Ovary (tissue), 9 donors: ENCODE measurements around the gene COL15A1. TPM values are rescaled to one million over a fixed set of nuclear protein-coding genes. Genes with fewer than 3 reads are reported as not detected.

Experiments
- DNase-seq, 5 donors: peaks; one replicate each; pipeline ENCODE4 v3.0.0-alpha.2; 2019 to 2020
- H3K27ac ChIP-seq, 2 donors: fragments of 200-600 bp; one replicate each; pipeline versions ENCODE4 v1.5.1 to v1.8.0; 2019 to 2022
- H3K27me3 ChIP-seq: fragments of 200-600 bp; one replicate; pipeline ENCODE4 v1.8.0; 2022
- H3K36me3 ChIP-seq: fragments of 200-600 bp; sonication (generic); one replicate; pipeline ENCODE4 v1.5.1; 2019
- H3K4me1 ChIP-seq: one replicate; pipeline ENCODE4 v1.8.1; 2013; ENCODE audit warnings: mild to moderate bottlenecking, moderate library complexity; ENCODE audit not compliant: insufficient read depth
- H3K4me3 ChIP-seq: fragments of 200-600 bp; sonication (generic); one replicate; pipeline ENCODE4 v1.5.1; 2017
- H3K9me3 ChIP-seq, 2 donors: fragments of 200-600 bp in 1 of 2; sonication (generic) in 1 of 2; one replicate each; pipeline versions ENCODE4 v1.5.1 to v1.8.1; 2013 to 2019; ENCODE audit warnings: mild to moderate bottlenecking in 1 of 2, moderate library complexity in 1 of 2
- EP300 ChIP-seq: sonication (generic); formaldehyde crosslinking; IDR thresholded peaks from one replicate; pipeline ENCODE4 v1.6.1; 2017; ENCODE audit warnings: antibody characterized with exemption
- POLR2A ChIP-seq: fragments of 450-650 bp; IDR thresholded peaks from one replicate; pipeline ENCODE4 v1.6.1; 2017; ENCODE audit warnings: antibody characterized with exemption, mild to moderate bottlenecking, moderate library complexity
- WGBS, 3 donors: extraction: QIAGEN DNeasy Blood & Tissue Kit in 1 of 3; methylation state at CpG; one replicate each; pipeline versions ENCODE4 v1.1.5 to v1.1.7; 2013 to 2017; 5-methylcytosine and 5-hydroxymethylcytosine counted together
- intact Hi-C, 4 donors: fragments of 100-400 bp; cut with DNase I; formaldehyde crosslinking; loops; one replicate each; pipeline versions ENCODE4 v1.11.0 to v1.15.1; 2022 to 2023
- polyA plus RNA-seq, 2 donors: library from polyadenylated mRNA; stranded (reverse); fragments of 200-250 nt in 1 of 2; fragments of 350-450 nt in 1 of 2; fragmentation: Illumina TruSeq in 1 of 2; extraction: RNeasy Lipid Tissue Mini Kit (QIAGEN cat#74804) in 1 of 2; gene quantifications; one replicate each; pipeline ENCODE4 v1.2.3, GENCODE V29; 2013 to 2014
- total RNA-seq, 7 donors: library from RNA; depleted of rRNA in 2 of 7; stranded (reverse); fragments of >200 nt in 2 of 7; fragmentation: NEBNext Ultra II Directional in 3 of 7; extraction: Animal tissue kit (Norgen Biotek cat#: 25700) in 3 of 7; gene quantifications; one replicate each; pipeline versions ENCODE4 v1.1.0 to v1.2.4, GENCODE V29; 2016 to 2023
- TF ChIP-seq, protein P1 (sequence below), 3 donors: fragments of 450-650 bp in 2 of 3; fragments of 200-600 bp in 1 of 3; IDR thresholded peaks; one replicate each; pipeline versions ENCODE4 v1.5.1 to v1.8.0; 2016 to 2022; ENCODE audit warnings: antibody characterized with exemption in 3 of 3, mild to moderate bottlenecking in 1 of 3
- donor health status: DM: no; HTN: no; CAD: no; lungs with moderate emphysema.
- donor health status: DM: no; HTN: no; CAD: no.
- donor health status: Bipolar disorder and iron deficiency.
- donor health status: DM: yes; HTN: yes; CAD: no.
- donor health status: DM: no; HTN: no; CAD: no.
- donor health status: DM: yes; HTN: yes; CAD: no.

The COL15A1 gene
- total and polyA plus RNA-seq, 9 donors = 12.8 to 195 (median 48.6) TPM

DNA sequence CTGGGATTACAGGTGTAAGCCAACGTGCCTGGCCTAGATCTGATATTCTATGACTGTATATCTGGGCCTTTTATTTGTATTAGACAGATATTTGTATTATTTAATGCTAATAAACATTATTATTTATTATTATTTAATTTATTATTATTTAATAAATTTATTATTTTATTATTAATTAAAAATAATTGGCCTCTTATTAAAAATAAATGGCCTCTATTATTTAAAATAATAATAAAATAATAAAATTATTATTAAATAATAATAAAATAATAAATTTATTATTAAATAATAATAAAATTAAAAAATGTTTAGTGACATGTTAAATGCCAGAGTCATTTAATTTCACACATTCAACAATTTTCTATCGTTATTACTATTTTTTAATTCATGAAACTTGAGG is 9.8 kb upstream of the COL15A1 start:
- Histone ChIP-seq H3K36me3 (no peaks in the 10 kb centered on the region), H3K27me3 (no peaks in the 10 kb centered on the region), H3K9me3 (no peaks in the 10 kb centered on the region), H3K4me3 (no peak overlapping the region), H3K4me1 (peaks cover 4% of the 10 kb centered on the region), H3K27ac (no peak overlapping the region)
- intact Hi-C loops = loop anchor here in 1 of 4 donors (10.0 kb wide), 1 partner anchor 69 kb away; no protein-coding TSS in a partner anchor
- 64 to 94% (median 92%) methylated on average over 2 of the region's 2 CpGs for WGBS, 3 donors
- TF ChIP-seq EP300 = no peak
- TF ChIP-seq, protein P1, sequence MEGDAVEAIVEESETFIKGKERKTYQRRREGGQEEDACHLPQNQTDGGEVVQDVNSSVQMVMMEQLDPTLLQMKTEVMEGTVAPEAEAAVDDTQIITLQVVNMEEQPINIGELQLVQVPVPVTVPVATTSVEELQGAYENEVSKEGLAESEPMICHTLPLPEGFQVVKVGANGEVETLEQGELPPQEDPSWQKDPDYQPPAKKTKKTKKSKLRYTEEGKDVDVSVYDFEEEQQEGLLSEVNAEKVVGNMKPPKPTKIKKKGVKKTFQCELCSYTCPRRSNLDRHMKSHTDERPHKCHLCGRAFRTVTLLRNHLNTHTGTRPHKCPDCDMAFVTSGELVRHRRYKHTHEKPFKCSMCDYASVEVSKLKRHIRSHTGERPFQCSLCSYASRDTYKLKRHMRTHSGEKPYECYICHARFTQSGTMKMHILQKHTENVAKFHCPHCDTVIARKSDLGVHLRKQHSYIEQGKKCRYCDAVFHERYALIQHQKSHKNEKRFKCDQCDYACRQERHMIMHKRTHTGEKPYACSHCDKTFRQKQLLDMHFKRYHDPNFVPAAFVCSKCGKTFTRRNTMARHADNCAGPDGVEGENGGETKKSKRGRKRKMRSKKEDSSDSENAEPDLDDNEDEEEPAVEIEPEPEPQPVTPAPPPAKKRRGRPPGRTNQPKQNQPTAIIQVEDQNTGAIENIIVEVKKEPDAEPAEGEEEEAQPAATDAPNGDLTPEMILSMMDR (IDR thresholded peaks at IDR 0.05) = no peak
- no peak for TF ChIP-seq POLR2A
- DNase-seq = no peak

DNA sequence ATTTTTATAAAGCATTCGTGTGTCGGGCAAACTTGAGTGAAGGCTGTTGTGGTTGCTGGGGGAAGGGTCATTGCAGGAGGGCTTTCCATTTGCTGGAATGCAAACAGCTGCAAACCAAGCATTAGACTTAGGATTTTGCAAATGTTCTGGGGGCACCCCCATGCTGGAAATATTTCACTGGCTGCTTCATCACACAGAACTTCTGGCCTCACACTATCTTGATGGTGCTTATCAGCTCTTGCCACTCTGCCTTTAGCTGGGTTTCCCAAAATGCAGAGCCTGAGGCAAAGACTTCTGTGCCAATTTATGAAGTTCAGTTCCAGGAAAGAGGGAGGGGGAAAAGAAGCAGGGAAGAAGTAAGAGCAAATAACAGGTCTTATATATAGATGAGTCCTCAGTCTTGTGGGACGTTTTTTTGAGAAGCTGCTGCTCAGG is 8.6 kb upstream of the COL15A1 start:
- H3K27ac ChIP-seq = no peak overlapping the region
- 18 to 42% (median 19%) methylated on average over 3 of the region's 3 CpGs for WGBS, 3 donors
- no peaks in the 10 kb centered on the region for H3K27me3 ChIP-seq
- no peak overlapping the region for H3K4me3 ChIP-seq
- no peak for TF ChIP-seq POLR2A
- TF ChIP-seq, protein P1 (IDR thresholded peaks at IDR 0.05) = no peak
- TF ChIP-seq EP300 = no peak
- H3K36me3 ChIP-seq = no peaks in the 10 kb centered on the region
- no peaks in the 10 kb centered on the region for H3K9me3 ChIP-seq
- no peak for DNase-seq
- peaks cover 2% of the 10 kb centered on the region for H3K4me1 ChIP-seq
- intact Hi-C loops = loop anchor here in 1 of 4 donors (10.0 kb wide), 1 partner anchor 70 kb away; no protein-coding TSS in a partner anchor

DNA sequence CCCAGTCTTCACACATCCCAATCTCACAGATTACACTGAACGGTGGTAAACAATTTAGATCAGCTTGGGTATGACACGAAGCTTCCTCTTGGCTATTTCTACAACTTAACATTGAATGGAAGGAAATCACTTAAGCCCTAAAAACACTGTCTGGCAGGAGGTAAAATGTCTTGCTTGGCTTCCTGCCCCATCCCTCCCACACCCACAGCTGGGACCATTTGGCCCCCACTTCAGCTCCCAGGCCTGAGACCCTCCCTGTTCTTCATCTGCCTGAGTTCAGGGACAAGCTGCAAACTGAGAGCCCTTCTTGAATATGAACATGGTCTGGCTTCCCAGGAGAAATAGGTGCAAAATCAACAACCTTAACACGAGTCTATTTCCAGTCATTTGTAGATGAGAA is 3.4 kb upstream of the COL15A1 start:
- peaks cover 3% of the 10 kb centered on the region for H3K4me1 ChIP-seq
- no peak overlapping the region for H3K27ac ChIP-seq
- peak in 4 of 5 donors; percentile 46 to 74 (median 56) for DNase-seq
- H3K4me3 ChIP-seq = no peak overlapping the region
- H3K36me3 ChIP-seq = no peaks in the 10 kb centered on the region
- no peaks in the 10 kb centered on the region for H3K27me3 ChIP-seq
- intact Hi-C loops = no loop called here
- WGBS, 3 donors = 6 to 20% (median 11%) methylated on average over 3 of the region's 3 CpGs
- TF ChIP-seq, protein P1 (IDR thresholded peaks at IDR 0.05) = no peak
- no peak for TF ChIP-seq EP300
- TF ChIP-seq POLR2A = no peak
- no peaks in the 10 kb centered on the region for H3K9me3 ChIP-seq

DNA sequence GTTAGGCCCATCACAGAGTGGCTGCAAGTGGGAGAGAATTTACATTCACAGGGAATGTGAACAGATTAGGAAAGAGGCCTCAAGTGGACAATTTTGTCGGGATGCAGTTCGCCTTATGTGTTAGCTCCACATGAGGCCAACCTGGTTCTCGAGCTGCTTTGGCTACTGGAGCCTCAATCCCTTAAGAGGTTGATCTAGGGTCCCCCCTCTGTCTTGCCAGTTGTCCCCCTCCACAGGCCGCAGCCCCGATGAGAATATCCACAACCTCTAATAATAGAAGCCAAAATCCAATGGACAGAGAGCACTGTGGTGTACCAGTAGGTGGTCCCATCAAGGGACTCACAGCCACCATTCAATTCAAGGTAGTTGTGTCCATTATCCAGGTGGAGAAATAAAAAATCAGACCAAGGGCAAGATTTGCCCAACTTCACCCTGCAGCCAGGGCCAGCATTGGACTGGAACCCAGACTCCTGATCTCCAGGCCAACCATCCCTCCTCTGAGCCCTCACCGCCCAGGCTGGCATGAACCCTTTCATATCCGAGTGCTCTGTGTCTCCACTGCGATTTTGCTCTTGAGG is 1.7 kb upstream of the COL15A1 start:
- WGBS, 3 donors = 84 to 94% (median 92%) methylated on average over 8 of the region's 8 CpGs
- intact Hi-C loops = no loop called here
- DNase-seq = no peak
- Histone ChIP-seq H3K9me3 (no peaks in the 10 kb centered on the region), H3K4me3 (no peak overlapping the region), H3K27me3 (no peaks in the 10 kb centered on the region), H3K36me3 (no peaks in the 10 kb centered on the region), H3K27ac (no peak overlapping the region), H3K4me1 (peaks cover 3% of the 10 kb centered on the region)
- TF ChIP-seq, protein P1 (IDR thresholded peaks at IDR 0.05) = no peak
- TF ChIP-seq EP300 = no peak
- TF ChIP-seq POLR2A = no peak
